Measurements from ENCODE around the gene METAP1. TPM values are rescaled to one million over a fixed set of nuclear protein-coding genes. Genes with fewer than 3 reads are reported as not detected.

Gene METAP1
- total and polyA plus RNA-seq, 2 of the 4 experiments (the other 2 are of a cell fraction): 43.7 to 47.9 TPM

GRCh38 chr4:99029018-99029735 lies 33.7 kb downstream of the METAP1 start:
- ATAC-seq (ENCODE audit: low read depth) (no peak), DNase-seq (peak; percentile 3)
- H2BK5ac ChIP-seq (ENCODE audit: low read depth, low read length, poor library complexity, severe bottlenecking): no peak overlapping the region
- no peak overlapping the region for H2AFZ ChIP-seq (replicated peaks; ENCODE audit: low read length, poor library complexity)
- no peak overlapping the region for H2BK20ac ChIP-seq (ENCODE audit: low read depth, low read length)
- H3K56ac ChIP-seq (ENCODE audit: extremely low read depth, insufficient read depth, low read length): no peak overlapping the region
- no peak overlapping the region for H2AK5ac ChIP-seq (ENCODE audit: low read depth, low read length)
- H3K9me3 ChIP-seq (ENCODE audit: control insufficient read depth, insufficient read depth, low read length): no peaks in the 10 kb centered on the region
- no peak overlapping the region for H2AK9ac ChIP-seq (replicated peaks; ENCODE audit: low read depth, low read length, poor library complexity)
- no peak overlapping the region for H3K14ac ChIP-seq (replicated peaks; ENCODE audit: low read depth, low read length)
- H3K4me3 ChIP-seq (ENCODE audit: insufficient read depth, low read depth, low read length): no peak overlapping the region
- no peak overlapping the region for H3K23ac ChIP-seq (ENCODE audit: low read depth, low read length)
- intact Hi-C loops (cut with micrococcal nuclease) (no loop called here), in situ Hi-C loops (cut with MboI; ENCODE audit: low sequenced_read_pairs) (no loop called here), dilution Hi-C loops (cut with HindIII; ENCODE audit: low sequenced_read_pairs, unreplicated experiment) (no loop called here)
- ChIA-PET POLR2A (ENCODE audit: unreplicated experiment) (interaction anchor here (0.6 kb wide), 1 partner anchor 739 kb away, joined by 3 read pairs; no protein-coding TSS in a partner anchor), CTCF (interaction anchor here (1.3 kb wide), 1 partner anchor 34 kb away, joined by 3 read pairs; the partner anchor contains the start of gene METAP1)
- no peak overlapping the region for H3K4ac ChIP-seq (ENCODE audit: low read depth, low read length)
- H3K4me1 ChIP-seq (ENCODE audit: control insufficient read depth, insufficient read depth, low read length): peaks cover 6% of the 10 kb centered on the region; the same call in 1 of the 2 replicates
- no peaks in the 10 kb centered on the region for H3K27me3 ChIP-seq (ENCODE audit: control insufficient read depth, insufficient read depth, low read length)
- no peak overlapping the region for H2BK15ac ChIP-seq (ENCODE audit: low read depth, low read length)
- H4K5ac ChIP-seq (ENCODE audit: low read depth, low read length): no peak overlapping the region
- H3K18ac ChIP-seq (ENCODE audit: low read depth, low read length): no peak overlapping the region
- H3K36me3 ChIP-seq (ENCODE audit: control insufficient read depth, insufficient read depth, low read length): no peaks in the 10 kb centered on the region
- no peak overlapping the region for H4K91ac ChIP-seq (ENCODE audit: insufficient read depth, low read depth, low read length)
- BruUV-seq (replicated peaks): no TSS peak
- no peak overlapping the region for H2BK120ac ChIP-seq (ENCODE audit: low read depth, low read length)
- H3K4me2 ChIP-seq (ENCODE audit: low read depth, low read length): peak overlapping the region; percentile 17; the same call in 1 of the 2 replicates
- H3K79me1 ChIP-seq (ENCODE audit: low read depth in 1 of 2, low read length in 2 of 2): peaks cover 35 to 64% of the 10 kb centered on the region in 2 experiments
- whole genome bisulfite sequencing, 2 experiments (ENCODE audit: extremely low coverage in 2 of 2, insufficient read length in 1 of 2): no CpG with 5 or more reads among the region's 1 CpG
- H3K9ac ChIP-seq (ENCODE audit: low read depth, low read length): no peak overlapping the region
- H4K20me1 ChIP-seq (ENCODE audit: insufficient read depth, low read length): no peaks in the 10 kb centered on the region; the same call in 1 of the 2 replicates
- 0 out of 2 replicates have a peak, but pooled peaks cover 3% of the 10 kb centered on the region for H3K9me1 ChIP-seq (ENCODE audit: insufficient read depth, low read length)
- H4K8ac ChIP-seq (ENCODE audit: low read depth in 2 of 2, low read length in 2 of 2): no peak overlapping the region
- H3K27ac ChIP-seq (ENCODE audit: insufficient read depth, low read length): no peak overlapping the region
- TF ChIP-seq CHD1 (IDR thresholded peaks at IDR 0.05; ENCODE audit: low read depth, low read length) (no peak), RCOR1 (IDR thresholded peaks at IDR 0.05; ENCODE audit: insufficient replicate concordance, low read length) (no peak), NFE2L2 (IDR thresholded peaks at IDR 0.05; ENCODE audit: low read depth, low read length) (no peak), SMC3 (IDR thresholded peaks at IDR 0.05; ENCODE audit: low read depth, low read length) (no peak), FOS (IDR thresholded peaks at IDR 0.05; ENCODE audit: low read depth, low read length) (no peak), USF2 (IDR thresholded peaks at IDR 0.05; ENCODE audit: low read depth, low read length) (no peak), CEBPB (IDR thresholded peaks at IDR 0.05; ENCODE audit: low read depth, low read length) (no peak), RFX5 (IDR thresholded peaks at IDR 0.05; ENCODE audit: low read depth, low read length) (no peak), MXI1 (IDR thresholded peaks at IDR 0.05; ENCODE audit: borderline replicate concordance, low read depth, low read length) (no peak), MAFK (IDR thresholded peaks at IDR 0.05; ENCODE audit: low read depth, low read length) (no peak), BHLHE40 (IDR thresholded peaks at IDR 0.05; ENCODE audit: low read depth, low read length) (no peak), CTCF (conservative IDR thresholded peaks at IDR 0.05; ENCODE audit: low read depth, low read length) (no peak), MAZ (IDR thresholded peaks at IDR 0.05; ENCODE audit: borderline replicate concordance, low read depth, low read length) (no peak), RAD21 (IDR thresholded peaks at IDR 0.05; ENCODE audit: low read length) (no peak)
- TF ChIP-seq, protein P1, sequence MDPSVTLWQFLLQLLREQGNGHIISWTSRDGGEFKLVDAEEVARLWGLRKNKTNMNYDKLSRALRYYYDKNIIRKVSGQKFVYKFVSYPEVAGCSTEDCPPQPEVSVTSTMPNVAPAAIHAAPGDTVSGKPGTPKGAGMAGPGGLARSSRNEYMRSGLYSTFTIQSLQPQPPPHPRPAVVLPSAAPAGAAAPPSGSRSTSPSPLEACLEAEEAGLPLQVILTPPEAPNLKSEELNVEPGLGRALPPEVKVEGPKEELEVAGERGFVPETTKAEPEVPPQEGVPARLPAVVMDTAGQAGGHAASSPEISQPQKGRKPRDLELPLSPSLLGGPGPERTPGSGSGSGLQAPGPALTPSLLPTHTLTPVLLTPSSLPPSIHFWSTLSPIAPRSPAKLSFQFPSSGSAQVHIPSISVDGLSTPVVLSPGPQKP (IDR thresholded peaks at IDR 0.05; ENCODE audit: borderline replicate concordance, low read depth, low read length): no peak
